SK-N-SH (cell line): Measurements from ENCODE around the gene RPL29. TPM values are rescaled to one million over a fixed set of nuclear protein-coding genes. Genes with fewer than 3 reads are reported as not detected.
A peak's percentile ranks its signal among the peaks of the same experiment; 100 is the strongest.

Experiments used
- CTCF ChIA-PET: fragments of 300-600, 350-600 bp; formaldehyde crosslinking; extraction: SDS; loops from one replicate; lab custom pipeline; 2021; lab: Yijun Ruan, JAX
- POLR2A ChIA-PET: fragments of 350-600 bp; sonication (Branson Sonifier 250); formaldehyde crosslinking; extraction: SDS; loops from one replicate; lab custom pipeline; 2020; ENCODE audit warnings: antibody characterized with exemption, inconsistent platforms; lab: Yijun Ruan, JAX
- DNase-seq: peaks from one replicate; pipeline ENCODE4 v3.0.0; 2012
- H2AFZ ChIP-seq: fragments of 200-600 bp; sonication (generic); 2 replicates; pipeline ENCODE4 v1.8.1; 2016; ENCODE audit warnings: antibody characterized with exemption, mild to moderate bottlenecking, low read depth
- H3F3A ChIP-seq: fragments of 200-600 bp; sonication (generic); replicated peaks from 2 replicates; pipeline ENCODE3; 2016; ENCODE audit warnings: antibody characterized with exemption, mild to moderate bottlenecking; ENCODE audit not compliant: insufficient read depth
- H3K27ac ChIP-seq, 2 experiments: fragments of 200-500 bp in 1 of 2; fragments of 200-600 bp in 1 of 2; sonication (Bioruptor generic) in 1 of 2; sonication (generic), shearing (Covaris generic) in 1 of 2; 2 replicates each; pipeline versions ENCODE4 v1.5.1 to v1.6.1; 2014 to 2016; ENCODE audit warnings: low read depth in 2 of 2, inconsistent platforms in 1 of 2, low read length in 1 of 2, mild to moderate bottlenecking in 1 of 2, mixed read lengths in 1 of 2
- H3K27me3 ChIP-seq: fragments of 200-600 bp; sonication (generic), shearing (Covaris generic); 2 replicates; pipeline ENCODE4 v1.6.1; 2016; ENCODE audit warnings: mixed run types; ENCODE audit not compliant: insufficient read depth
- H3K36me3 ChIP-seq, 2 experiments: fragments of 200-500 bp in 1 of 2; fragments of 200-600 bp in 1 of 2; sonication (Bioruptor generic) in 1 of 2; sonication (generic) in 1 of 2; replicated peaks in 1 of 2; 2 replicates each; pipeline versions ENCODE3 to v1.5.1; 2014 to 2016; ENCODE audit warnings: low read length in 1 of 2, mild to moderate bottlenecking in 1 of 2; ENCODE audit not compliant: insufficient read depth in 2 of 2, control insufficient read depth in 1 of 2
- H3K4me1 ChIP-seq, 2 experiments: fragments of 200-500 bp in 1 of 2; fragments of 200-600 bp in 1 of 2; sonication (Bioruptor generic) in 1 of 2; sonication (generic), shearing (Covaris generic) in 1 of 2; 2 replicates each; pipeline versions ENCODE4 v1.5.1 to v1.6.1; 2014 to 2016; ENCODE audit warnings: low read depth in 1 of 2, low read length in 1 of 2, mixed run types in 1 of 2; ENCODE audit not compliant: insufficient read depth in 2 of 2, control insufficient read depth in 1 of 2
- H3K4me2 ChIP-seq: fragments of 200-600 bp; sonication (generic), shearing (Covaris generic); 2 replicates; pipeline ENCODE4 v1.6.1; 2017; ENCODE audit warnings: mixed run types
- H3K4me3 ChIP-seq, 2 experiments: fragments of 200-500 bp in 1 of 2; fragments of 200-600 bp in 1 of 2; sonication (Bioruptor generic) in 1 of 2; sonication (generic), shearing (Covaris generic) in 1 of 2; 2 replicates each; pipeline versions ENCODE4 v1.5.1 to v1.8.1; 2014 to 2016; ENCODE audit warnings: low read depth in 2 of 2, inconsistent platforms in 1 of 2, low read length in 1 of 2, mild to moderate bottlenecking in 1 of 2, mixed read lengths in 1 of 2, moderate library complexity in 1 of 2
- H3K79me2 ChIP-seq: fragments of 200-600 bp; sonication (generic); 2 replicates; pipeline ENCODE4 v1.8.1; 2017; ENCODE audit warnings: mild to moderate bottlenecking; ENCODE audit not compliant: insufficient read depth
- H3K9ac ChIP-seq: fragments of 200-600 bp; sonication (generic); 2 replicates; pipeline ENCODE4 v1.6.1; 2017; ENCODE audit warnings: mixed run types
- H3K9me2 ChIP-seq: fragments of 200-600 bp; sonication (generic); 2 replicates; pipeline ENCODE4 v1.6.1; 2017; ENCODE audit warnings: mixed run types
- H3K9me3 ChIP-seq: fragments of 200-600 bp; sonication (generic); 2 replicates; pipeline ENCODE4 v1.6.1; 2017; ENCODE audit warnings: mixed run types, mild to moderate bottlenecking, moderate library complexity
- H4K20me1 ChIP-seq: fragments of 200-600 bp; sonication (generic); 2 replicates; pipeline ENCODE4 v1.6.1; 2017; ENCODE audit warnings: mild to moderate bottlenecking, mixed run types; ENCODE audit not compliant: insufficient read depth
- ELF1 ChIP-seq: IDR thresholded peaks from 2 replicates; pipeline ENCODE4 v1.4.0; 2012
- EP300 ChIP-seq, 2 experiments: IDR thresholded peaks; 2 replicates each; pipeline versions ENCODE4 v1.4.0 to v1.6.1; 2012; ENCODE audit warnings: borderline replicate concordance in 1 of 2, low read depth in 1 of 2, low read length in 1 of 2
- FOSL2 ChIP-seq: IDR thresholded peaks from 2 replicates; pipeline ENCODE4 v1.4.0; 2012; ENCODE audit warnings: low read depth, mild to moderate bottlenecking, moderate library complexity, borderline replicate concordance
- FOXM1 ChIP-seq: IDR thresholded peaks from 2 replicates; pipeline ENCODE4 v1.4.0; 2012; ENCODE audit warnings: low read depth, mild to moderate bottlenecking
- GABPA ChIP-seq: IDR thresholded peaks from 2 replicates; pipeline ENCODE4 v1.4.0; 2012; ENCODE audit warnings: low read depth, mild to moderate bottlenecking
- GATA2 ChIP-seq: sonication (generic); formaldehyde crosslinking; IDR thresholded peaks from 2 replicates; pipeline ENCODE4 v1.5.0; 2020; ENCODE audit warnings: mild to moderate bottlenecking, missing genetic modification reagents
- IRF3 ChIP-seq: fragments of 150-350 bp; IDR thresholded peaks from 2 replicates; pipeline ENCODE4 v1.6.1; 2016; ENCODE audit warnings: mild to moderate bottlenecking, low read depth, low read length
- MAX ChIP-seq: IDR thresholded peaks from 2 replicates; pipeline ENCODE4 v1.4.0; 2012; ENCODE audit warnings: low read depth
- MXI1 ChIP-seq: IDR thresholded peaks from 2 replicates; pipeline ENCODE4 v1.6.1; 2012; ENCODE audit warnings: mild to moderate bottlenecking, low read depth, low read length, improper control_type of control experiment
- PBX3 ChIP-seq: IDR thresholded peaks from 2 replicates; pipeline ENCODE4; 2012
- POLR2AphosphoS5 ChIP-seq: IDR thresholded peaks from 2 replicates; pipeline ENCODE4 v1.6.1; 2012; ENCODE audit warnings: low read depth, low read length
- RCOR1 ChIP-seq: fragments of 150-350 bp; IDR thresholded peaks from 2 replicates; pipeline ENCODE4 v1.6.1; 2017; ENCODE audit warnings: antibody characterized with exemption, low read length
- RFX5 ChIP-seq: IDR thresholded peaks from 2 replicates; pipeline ENCODE4 v1.6.1; 2012; ENCODE audit warnings: mild to moderate bottlenecking, improper control_type of control experiment, low read length
- TAF1 ChIP-seq: IDR thresholded peaks from 2 replicates; pipeline ENCODE4 v1.6.1; 2012; ENCODE audit warnings: low read depth, mild to moderate bottlenecking, low read length, moderate library complexity, borderline replicate concordance
- YY1 ChIP-seq: IDR thresholded peaks from 2 replicates; pipeline ENCODE4 v1.4.0; 2012; ENCODE audit warnings: low read depth, mild to moderate bottlenecking
- ZBTB33 ChIP-seq: IDR thresholded peaks from 2 replicates; pipeline ENCODE4 v1.4.0; 2012; ENCODE audit warnings: low read depth, borderline replicate concordance
- WGBS: methylation state at CpG from one replicate; pipeline ENCODE4 v1.1.6; 2017; ENCODE audit warnings: low lambda C conversion rate; 5-methylcytosine and 5-hydroxymethylcytosine counted together
- polyA plus RNA-seq, 3 experiments: library from polyadenylated mRNA; depleted of rRNA; stranded (reverse); fragments of >200 nt; gene quantifications; 2 replicates each; pipeline ENCODE4 v1.2.3, GENCODE V29; 2012

RPL29 gene
- polyA plus RNA-seq, 1 of the 3 experiments (the other 2 are of a cell fraction), result 3,173 TPM

GRCh38 chr3:51967384-51968169 is 28.1 kb downstream of the RPL29 start, which contains the start of gene PCBP4 (continued):
- TF ChIP-seq YY1, result no peak

GRCh38 chr3:51966922-51967383 is 28.7 kb downstream of the RPL29 start:
- H3K9ac ChIP-seq, result peak overlapping the region; percentile 79
- H3K4me3 ChIP-seq, result peak overlapping the region; percentile 76 to 79
- H3K36me3 ChIP-seq, result no peaks in the 10 kb centered on the region
- POLR2A ChIA-PET, result interaction anchor here (3.9 kb wide), 1 partner anchor 25 kb away, joined by 19 read pairs; the partner anchor contains the start of genes PARP3 and RRP9
- peaks cover 12% of the 10 kb centered on the region for H3F3A ChIP-seq
- TF ChIP-seq RFX5 (no peak), FOSL2 (no peak), ZBTB33 (no peak), GATA2 (CRISPR knock-in tag) (no peak), GABPA (no peak), MXI1 (no peak)
- TF ChIP-seq, all 33 proteins: peak for 0
- peak; percentile 58 for DNase-seq
- WGBS, result 17% methylated on average over 5 of the region's 33 CpGs
- Histone ChIP-seq H3K4me2 (peak overlapping the region; percentile 99), H3K9me3 (no peaks in the 10 kb centered on the region), H3K79me2 (peaks cover 39% of the 10 kb centered on the region), H3K9me2 (no peaks in the 10 kb centered on the region), H3K27me3 (no peaks in the 10 kb centered on the region), H2AFZ (peak overlapping the region; percentile 63; the same call in 1 of the 2 replicates), H3K27ac (peak overlapping the region; percentile 35 to 74; a peak in 3 of 4 replicates), H3K4me1 (peaks cover 4 to 67% of the 10 kb centered on the region in 2 experiments; a peak in 2 of 4 replicates), H4K20me1 (0 out of 2 replicates have a peak, but pooled peaks cover 4% of the 10 kb centered on the region)
- CTCF ChIA-PET, result interaction anchor here (0.7 to 10.7 kb wide), 7 partner anchors 7 to 154 kb away, joined by 3 to 84 read pairs (median 10); partner anchors contain the start of genes ABHD14A, ABHD14B, ACY1 and DUSP7

- Histone ChIP-seq H3K9ac (peak overlapping the region; percentile 79), H3K4me1 (peaks cover 4 to 66% of the 10 kb centered on the region in 2 experiments; a peak in 2 of 4 replicates)
- no peak for TF ChIP-seq PBX3
- no peak for TF ChIP-seq RCOR1
- no peak for TF ChIP-seq FOXM1
- TF ChIP-seq ELF1, result no peak
- no peak for TF ChIP-seq IRF3
- TF ChIP-seq EP300 (IDR thresholded peaks at IDR 0.05; ENCODE audit: borderline replicate concordance in 1 of 2, low read depth in 1 of 2, low read length in 1 of 2), result no peak
- no peak for TF ChIP-seq FOSL2
- no peak for TF ChIP-seq MAX
- TF ChIP-seq POLR2AphosphoS5, result no peak
- TF ChIP-seq GATA2 (CRISPR knock-in tag), result no peak
- no peak for TF ChIP-seq TAF1
- no peak for TF ChIP-seq RFX5
- TF ChIP-seq, all 33 proteins: peak for 0
- H3K4me2 ChIP-seq, result peak overlapping the region; percentile 99
- H3K79me2 ChIP-seq, result peaks cover 39% of the 10 kb centered on the region
- H3K36me3 ChIP-seq, result peaks cover 0 to 1% of the 10 kb centered on the region in 2 experiments
- ChIA-PET CTCF (interaction anchor here (1.0 to 10.7 kb wide), 5 partner anchors 7 to 36 kb away, joined by 3 to 84 read pairs (median 10); partner anchors contain the start of genes ABHD14A, ABHD14B, GPR62 and PARP3), POLR2A (interaction anchor here (3.9 kb wide), 1 partner anchor 24 kb away, joined by 19 read pairs; the partner anchor contains the start of genes PARP3 and RRP9)
- 100% methylated on average over 3 of the region's 5 CpGs for WGBS
- H2AFZ ChIP-seq, result no peak overlapping the region
- H3K9me3 ChIP-seq, result no peaks in the 10 kb centered on the region
- no peaks in the 10 kb centered on the region for H3K27me3 ChIP-seq
- H3F3A ChIP-seq, result peaks cover 12% of the 10 kb centered on the region
- peak overlapping the region in 1 of 2 experiments; percentile 74; a peak in 3 of 4 replicates for H3K27ac ChIP-seq
- H3K4me3 ChIP-seq, result peak overlapping the region; percentile 76 to 79
- no peak for DNase-seq
- no peaks in the 10 kb centered on the region for H3K9me2 ChIP-seq
- 0 out of 2 replicates have a peak, but pooled peaks cover 4% of the 10 kb centered on the region for H4K20me1 ChIP-seq
These were observed 29.2 kb downstream of the RPL29 start for GRCh38 chr3:51966486-51966885.
